Stimulated activated CD8-positive, alpha-beta memory T cell treated with anti-CD3 and anti-CD28 coated beads, Interleukin-12 subunit alpha, Interleukin-12 subunit beta, amount 100 ng/mL, for 4 hours (primary cell): ENCODE results near the gene NR2E3.
"Not testable (repeated sequence)": the region's sequence is repeated elsewhere in the genome, so short reads cannot be mapped to it uniquely, and the experiment has no call there.

ENCODE experiments used
- DNase-seq: peaks from one replicate; pipeline ENCODE4 v3.0.0-alpha.2; 2020; ENCODE audit warnings: low read depth

The NR2E3 gene

DNA sequence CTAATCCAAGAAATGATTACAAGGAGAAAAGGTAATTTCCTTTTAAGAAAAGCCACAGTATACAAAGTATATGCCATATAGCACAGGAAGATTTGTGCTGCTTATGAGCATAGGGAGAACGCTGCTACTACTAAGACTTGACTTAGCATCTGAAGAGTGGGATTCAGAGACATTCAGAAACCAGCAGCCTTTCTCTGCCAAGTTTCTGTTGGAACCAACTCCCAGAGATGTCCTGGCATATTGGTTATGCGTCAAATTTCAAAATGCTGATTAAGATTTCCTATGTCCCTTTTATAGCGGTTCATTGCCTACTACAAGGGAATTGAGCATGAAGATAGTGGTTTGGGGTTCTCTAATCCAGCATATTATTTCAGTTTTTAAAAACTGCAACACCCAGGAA lies 4.9 kb downstream of the NR2E3 start:
- DNase-seq, result no peak

DNA sequence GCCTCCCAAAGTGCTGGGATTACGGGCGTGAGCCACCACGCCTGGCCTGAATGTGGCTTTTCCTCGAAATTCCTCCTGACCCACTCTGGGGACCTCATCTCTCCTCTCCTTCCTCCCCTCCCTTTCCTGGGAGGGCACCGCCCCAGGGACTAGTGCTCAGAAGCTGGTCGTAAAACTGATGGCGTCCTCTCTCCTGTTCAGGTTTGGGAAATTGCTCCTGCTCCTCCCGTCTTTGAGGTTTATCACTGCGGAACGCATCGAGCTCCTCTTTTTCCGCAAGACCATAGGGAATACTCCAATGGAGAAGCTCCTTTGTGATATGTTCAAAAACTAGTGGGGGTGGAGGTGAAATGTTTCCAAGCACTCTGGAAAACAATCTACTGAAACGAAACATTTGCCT lies 7.0 kb downstream of the NR2E3 start:
- no peak for DNase-seq

DNA sequence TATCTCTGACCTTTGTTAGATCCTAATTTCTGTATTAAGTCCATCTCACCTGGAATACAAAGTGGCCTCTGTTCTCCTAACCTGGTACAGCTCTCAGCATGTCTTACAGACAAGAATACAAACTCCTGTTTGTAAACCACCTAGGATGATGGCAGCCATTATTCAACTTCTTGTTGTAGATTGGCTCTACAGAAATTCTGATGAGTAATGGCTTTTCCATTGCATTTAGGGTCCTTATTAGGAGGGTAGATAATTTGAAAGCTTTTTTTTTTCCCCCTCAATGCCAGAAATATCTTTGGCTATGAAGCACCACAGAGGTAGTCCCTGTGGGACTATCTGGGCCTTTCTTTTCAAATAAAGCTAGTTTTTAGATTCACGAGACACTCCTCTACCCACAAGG lies 9.8 kb downstream of the NR2E3 start:
- no peak for DNase-seq

GRCh38 chr15:71821547-71822129 lies 11.3 kb downstream of the NR2E3 start:
- DNase-seq, result no peak

DNA sequence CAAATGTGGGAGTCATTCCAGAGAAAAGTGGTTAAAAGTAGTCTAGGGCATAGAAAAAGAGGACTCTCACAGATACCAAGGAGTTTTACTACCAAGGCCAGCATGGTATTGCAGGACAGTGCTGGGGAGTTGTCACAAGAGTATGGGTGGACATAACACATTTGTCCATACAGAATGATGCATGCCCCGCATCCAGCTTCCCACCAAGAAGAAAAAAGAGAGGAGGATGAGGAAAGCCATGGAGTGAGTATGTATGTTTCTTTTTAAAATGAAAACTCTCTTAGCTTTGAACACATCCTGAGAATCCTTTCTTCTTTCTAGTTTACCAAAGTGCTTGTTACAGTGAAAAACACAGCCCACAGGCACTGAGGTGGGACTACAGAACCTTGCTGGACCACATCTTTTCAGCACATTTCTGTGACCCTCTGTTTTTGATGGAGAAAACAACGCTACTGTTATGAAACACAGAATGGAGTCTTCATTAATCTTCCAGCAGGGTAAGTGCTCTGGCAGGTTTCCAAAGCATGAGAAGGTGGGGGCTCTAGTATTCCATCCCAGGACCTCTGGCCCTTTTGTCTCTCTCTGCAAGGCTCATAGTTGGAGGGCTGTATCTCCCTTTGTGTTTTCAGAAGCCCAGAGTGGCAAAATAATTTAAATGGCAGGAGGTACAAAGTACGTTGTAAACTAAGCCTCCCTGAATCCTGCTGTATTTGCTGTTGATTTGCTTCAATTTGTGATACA lies 12.7 kb downstream of the NR2E3 start:
- DNase-seq, result no peak

DNA sequence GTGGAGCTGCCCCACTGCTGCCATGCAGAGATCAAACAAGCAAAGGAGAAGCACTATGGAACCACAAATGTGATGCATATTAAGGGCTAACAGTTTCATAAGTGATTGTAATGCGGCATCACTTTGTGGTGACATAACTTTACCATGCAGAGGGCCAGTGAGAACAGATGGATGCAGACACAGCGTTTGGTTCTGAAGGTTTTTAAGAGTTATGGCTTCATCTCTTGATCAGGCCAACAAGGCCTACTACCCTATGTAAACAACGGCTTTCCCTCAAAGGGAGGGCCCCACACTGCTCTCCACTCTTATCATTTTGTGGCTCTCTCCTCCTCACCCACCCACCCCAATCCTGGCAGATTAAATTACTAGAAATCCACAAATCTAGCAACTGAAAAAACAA lies 13.4 kb downstream of the NR2E3 start:
- DNase-seq, result no peak

DNA sequence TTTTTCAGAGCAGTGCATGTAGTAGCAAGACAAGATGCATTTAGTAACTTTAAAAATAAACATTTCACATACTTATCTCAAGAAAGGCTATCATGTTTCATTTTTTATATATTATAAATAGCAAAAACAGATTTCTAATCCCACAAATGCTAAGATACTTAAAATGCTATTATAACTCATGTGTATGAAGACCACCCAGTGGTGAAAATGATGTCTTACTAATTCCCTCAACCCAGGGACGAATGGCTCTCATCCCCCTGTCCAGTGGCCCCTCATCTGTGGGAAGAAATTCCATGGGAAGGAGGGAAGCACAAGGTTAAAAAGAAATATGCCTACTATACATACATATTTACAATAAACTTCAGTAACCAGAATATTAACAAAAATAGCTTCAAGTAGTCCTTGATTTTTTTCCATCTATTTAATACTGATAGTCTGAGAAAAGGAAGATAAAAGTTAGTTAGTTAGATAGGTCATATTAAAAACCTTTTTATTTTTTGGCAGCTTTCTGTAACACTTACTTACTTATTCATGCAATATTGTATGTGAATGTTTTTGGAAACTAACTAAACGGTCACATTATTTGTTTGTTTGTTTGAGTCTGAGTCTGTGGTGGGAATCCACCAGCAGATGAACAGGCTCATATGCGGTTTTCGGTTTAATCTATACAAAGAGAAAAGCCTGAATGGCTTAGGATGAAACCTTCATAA lies 14.8 kb downstream of the NR2E3 start:
- no peak for DNase-seq

- DNase-seq, result no peak
These were observed 15.8 kb downstream of the NR2E3 start for GRCh38 chr15:71826196-71826595.

- no peak for DNase-seq
These were observed 20.6 kb downstream of the NR2E3 start for GRCh38 chr15:71830981-71831380.

GRCh38 chr15:71841563-71841962 lies 31.2 kb downstream of the NR2E3 start:
- no peak for DNase-seq

- no peak for DNase-seq
These were observed 34.6 kb downstream of the NR2E3 start for GRCh38 chr15:71844916-71845315.

GRCh38 chr15:71853543-71853942 lies 43.2 kb downstream of the NR2E3 start:
- DNase-seq, result no peak

GRCh38 chr15:71858232-71858631 lies 47.9 kb downstream of the NR2E3 start:
- DNase-seq, result not testable (repeated sequence)
